Peyer's patch (tissue), 4 donors: ENCODE data around the gene CYP26C1.

Source experiments
- POLR2A ChIP-seq, 2 donors: fragments of 450-650 bp; IDR thresholded peaks; one replicate each; pipeline ENCODE4 v1.5.1; 2017; ENCODE audit warnings: antibody characterized with exemption in 2 of 2, mild to moderate bottlenecking in 2 of 2, moderate library complexity in 2 of 2
- TF ChIP-seq, protein P1 (sequence below), 6 experiments: fragments of 450-650 bp in 4 of 6; fragments of 200-600 bp in 2 of 6; sonication (generic) in 1 of 6; IDR thresholded peaks; one replicate each; pipeline ENCODE4 v1.5.1; 2017 to 2019; ENCODE audit warnings: antibody characterized with exemption in 6 of 6, mild to moderate bottlenecking in 3 of 6, moderate library complexity in 1 of 6

DNA sequence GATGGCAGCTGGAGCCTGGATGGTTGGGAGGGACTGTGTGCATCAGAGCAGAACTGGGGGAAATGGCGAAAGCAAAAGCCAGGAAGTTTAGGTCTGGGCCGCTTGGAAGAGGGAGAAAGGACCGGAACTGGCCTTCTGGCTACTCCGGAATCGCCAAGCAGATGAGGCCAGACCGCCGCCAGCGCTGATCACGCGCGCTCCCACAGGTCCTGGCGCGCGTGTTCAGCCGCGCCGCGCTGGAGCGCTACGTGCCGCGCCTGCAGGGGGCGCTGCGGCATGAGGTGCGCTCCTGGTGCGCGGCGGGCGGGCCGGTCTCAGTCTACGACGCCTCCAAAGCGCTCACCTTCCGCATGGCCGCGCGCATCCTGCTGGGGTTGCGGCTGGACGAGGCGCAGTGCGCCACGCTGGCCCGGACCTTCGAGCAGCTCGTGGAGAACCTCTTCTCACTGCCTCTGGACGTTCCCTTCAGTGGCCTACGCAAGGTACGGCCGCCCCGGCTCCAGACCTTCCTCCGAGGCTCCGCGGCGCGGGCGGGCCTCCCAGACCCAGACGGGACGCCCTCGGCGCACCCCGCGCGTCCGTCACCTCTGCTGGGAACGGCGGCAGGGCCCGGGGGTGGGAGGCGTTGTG, 2.0 kb downstream of the CYP26C1 start:
- TF ChIP-seq, protein P1, sequence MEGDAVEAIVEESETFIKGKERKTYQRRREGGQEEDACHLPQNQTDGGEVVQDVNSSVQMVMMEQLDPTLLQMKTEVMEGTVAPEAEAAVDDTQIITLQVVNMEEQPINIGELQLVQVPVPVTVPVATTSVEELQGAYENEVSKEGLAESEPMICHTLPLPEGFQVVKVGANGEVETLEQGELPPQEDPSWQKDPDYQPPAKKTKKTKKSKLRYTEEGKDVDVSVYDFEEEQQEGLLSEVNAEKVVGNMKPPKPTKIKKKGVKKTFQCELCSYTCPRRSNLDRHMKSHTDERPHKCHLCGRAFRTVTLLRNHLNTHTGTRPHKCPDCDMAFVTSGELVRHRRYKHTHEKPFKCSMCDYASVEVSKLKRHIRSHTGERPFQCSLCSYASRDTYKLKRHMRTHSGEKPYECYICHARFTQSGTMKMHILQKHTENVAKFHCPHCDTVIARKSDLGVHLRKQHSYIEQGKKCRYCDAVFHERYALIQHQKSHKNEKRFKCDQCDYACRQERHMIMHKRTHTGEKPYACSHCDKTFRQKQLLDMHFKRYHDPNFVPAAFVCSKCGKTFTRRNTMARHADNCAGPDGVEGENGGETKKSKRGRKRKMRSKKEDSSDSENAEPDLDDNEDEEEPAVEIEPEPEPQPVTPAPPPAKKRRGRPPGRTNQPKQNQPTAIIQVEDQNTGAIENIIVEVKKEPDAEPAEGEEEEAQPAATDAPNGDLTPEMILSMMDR (IDR thresholded peaks at IDR 0.05), result peak in 4 of 6 experiments; percentile 43 to 58 (median 53)
- TF ChIP-seq POLR2A (IDR thresholded peaks at IDR 0.05), result no peak
